ENCODE data around the gene PTP4A1.

DNA sequence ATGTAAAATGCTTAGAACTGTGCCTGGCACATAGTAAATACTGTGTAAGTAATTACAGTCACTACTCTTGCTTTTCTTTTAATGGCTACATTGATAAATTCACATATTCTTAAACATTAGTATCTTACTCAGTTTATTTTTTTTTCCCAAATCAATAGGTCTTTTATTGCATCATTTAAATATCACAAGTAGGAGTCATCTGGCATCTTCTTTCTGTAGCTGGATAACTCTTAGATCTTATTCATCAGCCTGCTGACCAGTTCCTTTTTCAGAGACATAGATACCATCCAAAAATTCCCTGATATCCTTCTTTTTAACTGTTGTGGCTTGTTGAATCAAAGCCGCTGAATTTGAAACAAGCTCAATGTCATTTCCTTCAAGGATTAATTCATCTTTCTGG, 43.3 kb downstream of the PTP4A1 start:
- TF ChIP-seq, protein P1, sequence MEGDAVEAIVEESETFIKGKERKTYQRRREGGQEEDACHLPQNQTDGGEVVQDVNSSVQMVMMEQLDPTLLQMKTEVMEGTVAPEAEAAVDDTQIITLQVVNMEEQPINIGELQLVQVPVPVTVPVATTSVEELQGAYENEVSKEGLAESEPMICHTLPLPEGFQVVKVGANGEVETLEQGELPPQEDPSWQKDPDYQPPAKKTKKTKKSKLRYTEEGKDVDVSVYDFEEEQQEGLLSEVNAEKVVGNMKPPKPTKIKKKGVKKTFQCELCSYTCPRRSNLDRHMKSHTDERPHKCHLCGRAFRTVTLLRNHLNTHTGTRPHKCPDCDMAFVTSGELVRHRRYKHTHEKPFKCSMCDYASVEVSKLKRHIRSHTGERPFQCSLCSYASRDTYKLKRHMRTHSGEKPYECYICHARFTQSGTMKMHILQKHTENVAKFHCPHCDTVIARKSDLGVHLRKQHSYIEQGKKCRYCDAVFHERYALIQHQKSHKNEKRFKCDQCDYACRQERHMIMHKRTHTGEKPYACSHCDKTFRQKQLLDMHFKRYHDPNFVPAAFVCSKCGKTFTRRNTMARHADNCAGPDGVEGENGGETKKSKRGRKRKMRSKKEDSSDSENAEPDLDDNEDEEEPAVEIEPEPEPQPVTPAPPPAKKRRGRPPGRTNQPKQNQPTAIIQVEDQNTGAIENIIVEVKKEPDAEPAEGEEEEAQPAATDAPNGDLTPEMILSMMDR (IDR thresholded peaks at IDR 0.05), result no peak
- TF ChIP-seq POLR2A (IDR thresholded peaks at IDR 0.05) (no peak), POLR2AphosphoS5 (IDR thresholded peaks at IDR 0.05) (no peak), EP300 (IDR thresholded peaks at IDR 0.05) (no peak)

All from suprapubic skin (tissue), 4 donors.